Cardiac fibroblast (primary cell): ENCODE measurements around the gene MTRR.

Experiments
- DNase-seq, 2 donors: peaks; one replicate each; pipeline versions ENCODE4 v3.0.0 to v3.0.0-alpha.2; 2010; ENCODE audit warnings: low read depth in 2 of 2
- H3K4me3 ChIP-seq, 2 donors: replicated peaks in 1 of 2; 1 replicate in 1 of 2; 2 replicates in 1 of 2; pipeline ENCODE4 v1.5.1; 2011; ENCODE audit warnings: low read depth in 2 of 2, low read length in 2 of 2, mild to moderate bottlenecking in 2 of 2, moderate library complexity in 1 of 2
- TF ChIP-seq, protein P1 (sequence below): IDR thresholded peaks from one replicate; pipeline ENCODE4 v1.5.1; 2011; ENCODE audit warnings: low read depth, mild to moderate bottlenecking, low read length, inconsistent platforms

Gene MTRR

DNA sequence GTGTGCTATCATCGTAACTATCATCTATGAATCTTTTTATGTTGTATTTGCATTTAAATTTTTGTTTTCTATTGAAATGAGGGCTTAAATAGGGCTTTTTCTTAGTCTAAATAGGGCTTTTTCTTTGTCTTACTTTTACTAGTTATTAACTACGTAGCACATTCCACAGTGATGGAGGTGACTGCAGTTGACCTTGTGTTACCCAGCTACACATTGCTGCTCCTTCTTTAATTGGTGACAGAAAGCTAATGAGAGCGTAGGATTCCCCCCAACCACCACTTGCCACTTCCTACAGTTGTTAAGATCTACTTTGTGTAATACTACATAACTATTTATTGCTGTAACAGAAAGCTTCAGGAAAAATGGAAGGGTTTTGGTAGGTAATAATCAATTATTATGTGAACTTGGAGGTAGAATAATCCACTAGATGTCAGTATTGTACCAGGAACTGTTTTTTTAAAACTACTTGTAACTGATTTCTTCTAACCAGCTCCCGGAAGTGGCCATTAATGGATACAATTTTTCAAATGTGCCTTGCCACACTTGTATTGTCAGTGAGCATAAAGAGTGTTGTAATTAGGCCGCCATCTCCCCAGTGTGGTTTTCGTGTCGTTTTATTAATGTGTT lies 18.0 kb downstream of the MTRR start:
- TF ChIP-seq, protein P1, sequence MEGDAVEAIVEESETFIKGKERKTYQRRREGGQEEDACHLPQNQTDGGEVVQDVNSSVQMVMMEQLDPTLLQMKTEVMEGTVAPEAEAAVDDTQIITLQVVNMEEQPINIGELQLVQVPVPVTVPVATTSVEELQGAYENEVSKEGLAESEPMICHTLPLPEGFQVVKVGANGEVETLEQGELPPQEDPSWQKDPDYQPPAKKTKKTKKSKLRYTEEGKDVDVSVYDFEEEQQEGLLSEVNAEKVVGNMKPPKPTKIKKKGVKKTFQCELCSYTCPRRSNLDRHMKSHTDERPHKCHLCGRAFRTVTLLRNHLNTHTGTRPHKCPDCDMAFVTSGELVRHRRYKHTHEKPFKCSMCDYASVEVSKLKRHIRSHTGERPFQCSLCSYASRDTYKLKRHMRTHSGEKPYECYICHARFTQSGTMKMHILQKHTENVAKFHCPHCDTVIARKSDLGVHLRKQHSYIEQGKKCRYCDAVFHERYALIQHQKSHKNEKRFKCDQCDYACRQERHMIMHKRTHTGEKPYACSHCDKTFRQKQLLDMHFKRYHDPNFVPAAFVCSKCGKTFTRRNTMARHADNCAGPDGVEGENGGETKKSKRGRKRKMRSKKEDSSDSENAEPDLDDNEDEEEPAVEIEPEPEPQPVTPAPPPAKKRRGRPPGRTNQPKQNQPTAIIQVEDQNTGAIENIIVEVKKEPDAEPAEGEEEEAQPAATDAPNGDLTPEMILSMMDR, result peak; percentile 23
- DNase-seq, result peak; percentile 67 to 77
- no peak overlapping the region for H3K4me3 ChIP-seq

DNA sequence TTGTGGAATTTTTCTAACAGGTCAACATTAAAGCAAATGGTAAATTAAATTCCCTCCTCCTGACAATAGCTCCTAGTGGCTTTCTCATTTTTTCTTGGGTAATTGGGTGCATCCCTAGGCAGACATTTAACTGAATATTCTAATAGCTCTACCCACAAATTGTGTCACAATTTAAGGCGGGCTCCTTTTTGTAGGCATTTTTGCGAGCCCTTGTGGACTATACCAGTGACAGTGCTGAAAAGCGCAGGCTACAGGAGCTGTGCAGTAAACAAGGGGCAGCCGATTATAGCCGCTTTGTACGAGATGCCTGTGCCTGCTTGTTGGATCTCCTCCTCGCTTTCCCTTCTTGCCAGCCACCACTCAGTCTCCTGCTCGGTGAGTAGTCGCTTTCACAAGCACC lies 20.0 kb downstream of the MTRR start:
- H3K4me3 ChIP-seq, result no peak overlapping the region
- no peak for DNase-seq
- TF ChIP-seq, protein P1, result no peak

DNA sequence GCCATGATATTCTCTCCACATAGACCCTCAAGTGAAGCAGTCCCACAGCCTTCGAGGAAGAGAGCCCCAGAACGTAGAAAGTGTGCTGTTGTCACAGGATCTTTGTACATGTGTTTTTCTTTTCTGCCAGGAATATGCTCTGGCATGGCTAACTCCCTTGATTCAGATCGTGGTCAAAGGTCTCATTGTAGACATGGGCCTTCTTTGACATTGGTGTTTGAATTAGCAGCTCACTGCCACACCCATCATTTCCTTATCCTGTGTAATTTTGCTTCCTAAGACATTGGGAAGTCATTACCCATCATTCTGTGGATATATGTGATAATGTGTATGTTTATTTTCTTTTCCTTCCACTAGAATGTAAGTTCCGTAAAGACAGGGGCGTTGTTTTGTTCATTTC lies 25.5 kb downstream of the MTRR start:
- TF ChIP-seq, protein P1, result no peak
- DNase-seq, result no peak
- no peak overlapping the region for H3K4me3 ChIP-seq

DNA sequence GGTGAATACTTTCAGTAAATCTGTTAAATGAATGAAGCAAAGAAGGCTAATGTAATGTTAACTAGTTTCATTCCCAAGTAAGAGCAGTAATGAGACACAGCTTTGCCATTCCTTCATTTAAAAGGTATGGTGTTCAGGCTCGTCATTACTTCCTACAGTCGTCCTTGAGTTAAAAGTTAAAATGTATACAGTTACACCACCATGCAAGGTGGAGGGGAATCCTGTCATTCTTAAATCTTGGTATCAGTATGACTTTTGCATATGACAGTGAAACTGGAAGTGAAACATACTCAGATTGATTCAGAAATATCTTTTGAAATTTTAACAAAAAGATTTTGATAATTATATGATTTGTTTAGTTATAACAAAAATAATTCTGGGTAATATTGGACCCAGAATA lies 25.9 kb downstream of the MTRR start:
- H3K4me3 ChIP-seq, result no peak overlapping the region
- TF ChIP-seq, protein P1, result no peak
- no peak for DNase-seq

DNA sequence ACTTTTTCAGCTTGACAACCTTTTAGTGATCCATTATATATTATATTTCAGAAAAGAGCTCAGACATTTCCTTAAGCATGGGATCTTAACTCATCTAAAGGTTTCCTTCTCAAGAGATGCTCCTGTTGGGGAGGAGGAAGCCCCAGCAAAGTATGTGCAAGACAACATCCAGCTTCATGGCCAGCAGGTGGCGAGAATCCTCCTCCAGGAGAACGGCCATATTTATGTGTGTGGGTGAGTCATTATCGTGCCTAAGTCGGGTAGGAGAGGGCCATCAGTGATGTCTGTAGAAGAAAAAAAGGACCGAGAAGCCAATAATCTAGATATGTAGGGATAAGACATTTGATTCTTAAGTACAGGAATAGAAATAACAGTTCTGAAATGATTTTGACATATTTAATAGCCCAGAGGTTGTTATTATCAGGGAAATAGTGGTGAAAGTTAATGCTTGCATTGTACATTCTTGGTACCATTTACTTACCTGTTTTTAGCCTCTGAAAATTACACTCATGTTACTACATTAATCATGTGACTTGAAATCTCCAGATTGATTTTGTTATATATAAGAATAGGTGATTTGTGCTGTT lies 28.2 kb downstream of the MTRR start:
- DNase-seq, result peak; percentile 38 to 43
- H3K4me3 ChIP-seq, result no peak overlapping the region
- TF ChIP-seq, protein P1, result peak; percentile 33

DNA sequence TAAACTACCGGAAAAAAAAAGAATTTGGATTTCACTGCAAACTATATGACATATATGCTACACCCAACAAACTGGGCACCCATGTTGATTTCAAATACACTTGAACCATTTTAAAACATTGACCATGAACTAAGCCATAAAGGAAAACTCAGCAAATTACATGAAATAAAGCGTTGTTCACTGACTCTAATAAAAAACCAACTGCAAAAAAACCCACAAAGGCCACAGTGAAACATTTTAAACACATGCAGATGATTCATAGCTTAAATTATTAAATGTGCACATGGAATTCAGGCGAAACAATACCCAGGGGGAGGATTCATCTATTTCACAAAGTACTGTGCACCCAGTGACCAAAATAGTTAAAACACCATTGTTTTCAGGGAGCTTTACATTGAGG lies 33.3 kb downstream of the MTRR start:
- no peak overlapping the region for H3K4me3 ChIP-seq
- peak in 1 of 2 donors; percentile 60 for DNase-seq
- TF ChIP-seq, protein P1, result no peak
